GM19025 (cell line): ENCODE measurements around the gene SZT2.

Experiments
- ATAC-seq: cut with Tn5 transposase; IDR thresholded peaks from one replicate; pipeline ENCODE4 v1.9.1; 2021; ENCODE audit warnings: mild to moderate bottlenecking, low read depth, moderate library complexity; ENCODE audit not compliant: unreplicated experiment

Gene SZT2

GRCh38 chr1:43389326-43390313 is at the start of gene SZT2, which contains the start of gene MED8:
Gene SZT2, plus strand, starts transcription at chr1:43389899. Its CDS starts 70 bp downstream, at chr1:43389969.
Gene MED8, minus strand, starts transcription at chr1:43389800. Its CDS starts 36 bp downstream, at chr1:43389764.
- peak; percentile 95 for ATAC-seq

GRCh38 chr1:43340559-43340958 is 49.1 kb upstream of the SZT2 start:
- no peak for ATAC-seq

- no peak for ATAC-seq
Measured at GRCh38 chr1:43344267-43344850, 45.3 kb upstream of the SZT2 start.

- ATAC-seq: no peak
Measured at GRCh38 chr1:43345120-43345519, 44.6 kb upstream of the SZT2 start.

- ATAC-seq: no peak
Measured at GRCh38 chr1:43346636-43347035, 43.1 kb upstream of the SZT2 start.

- ATAC-seq: no peak
Measured at GRCh38 chr1:43348343-43348808, 41.3 kb upstream of the SZT2 start.

- peak; percentile 78 for ATAC-seq
Measured at GRCh38 chr1:43348809-43349593, 40.7 kb upstream of the SZT2 start.

- no peak for ATAC-seq
Measured at GRCh38 chr1:43349594-43350306, 39.9 kb upstream of the SZT2 start.

- ATAC-seq: no peak
Measured at GRCh38 chr1:43350976-43351375, 38.7 kb upstream of the SZT2 start.

GRCh38 chr1:43351421-43352350 is 38.0 kb upstream of the SZT2 start:
- no peak for ATAC-seq

- ATAC-seq: no peak
Measured at GRCh38 chr1:43352351-43352705, 37.4 kb upstream of the SZT2 start.

GRCh38 chr1:43352881-43353280 is 36.8 kb upstream of the SZT2 start:
- ATAC-seq: no peak

- no peak for ATAC-seq
Measured at GRCh38 chr1:43354471-43354870, 35.2 kb upstream of the SZT2 start.

- ATAC-seq: no peak
Measured at GRCh38 chr1:43354936-43355335, 34.8 kb upstream of the SZT2 start.

- no peak for ATAC-seq
Measured at GRCh38 chr1:43357251-43357650, 32.4 kb upstream of the SZT2 start.

- ATAC-seq: peak; percentile 3
Measured at GRCh38 chr1:43358121-43358745, 31.5 kb upstream of the SZT2 start.

- ATAC-seq: peak; percentile 97
Measured at GRCh38 chr1:43358746-43359693, 30.7 kb upstream of the SZT2 start, which contains the start of gene CDC20. Gene CDC20, plus strand, starts transcription at chr1:43358981. Its CDS starts 235 bp downstream, at chr1:43359216.
